GM21423 (cell line): ENCODE data around the gene EIF3A.
A peak's percentile ranks its signal among the peaks of the same experiment; 100 is the strongest.

Source experiments
- ATAC-seq: cut with Tn5 transposase; IDR thresholded peaks from one replicate; pipeline ENCODE4 v1.9.1; 2021; ENCODE audit warnings: mild to moderate bottlenecking, moderate library complexity; ENCODE audit not compliant: unreplicated experiment

Gene EIF3A

GRCh38 chr10:119022846-119023552 lies 57.6 kb downstream of the EIF3A start:
- no peak for ATAC-seq

- no peak for ATAC-seq
Observed at GRCh38 chr10:119020627-119020946, 60.0 kb downstream of the EIF3A start.

- no peak for ATAC-seq
Observed at GRCh38 chr10:119007211-119007574, 73.4 kb downstream of the EIF3A start.

- no peak for ATAC-seq
Observed at GRCh38 chr10:119006451-119007210, 74.0 kb downstream of the EIF3A start.

- ATAC-seq, result no peak
Observed at GRCh38 chr10:119005362-119006043, 75.1 kb downstream of the EIF3A start.

GRCh38 chr10:119003572-119004289 lies 76.9 kb downstream of the EIF3A start:
- no peak for ATAC-seq

GRCh38 chr10:119001717-119002500 lies 78.7 kb downstream of the EIF3A start:
- ATAC-seq, result no peak

GRCh38 chr10:118998183-118998582 lies 82.4 kb downstream of the EIF3A start:
- ATAC-seq, result no peak

- no peak for ATAC-seq
Observed at GRCh38 chr10:118997379-118997778, 83.2 kb downstream of the EIF3A start.

GRCh38 chr10:118995739-118996138 lies 84.9 kb downstream of the EIF3A start:
- ATAC-seq, result no peak

- ATAC-seq, result no peak
Observed at GRCh38 chr10:118994321-118994720, 86.3 kb downstream of the EIF3A start.

GRCh38 chr10:118993214-118993613 lies 87.4 kb downstream of the EIF3A start:
- no peak for ATAC-seq

GRCh38 chr10:118992496-118992895 lies 88.1 kb downstream of the EIF3A start:
- no peak for ATAC-seq

- no peak for ATAC-seq
Observed at GRCh38 chr10:118990326-118990725, 90.3 kb downstream of the EIF3A start.

- peak; percentile 56 for ATAC-seq
Observed at GRCh38 chr10:118986815-118987790, 93.5 kb downstream of the EIF3A start.

- ATAC-seq, result no peak
Observed at GRCh38 chr10:118985576-118985975, 95.0 kb downstream of the EIF3A start.
